ENCODE measurements around the gene ERCC1.

- no peak for TF ChIP-seq CTCF (IDR thresholded peaks at IDR 0.05; ENCODE audit: insufficient read depth, low read depth, low read length)
- TF ChIP-seq EZH2 (IDR thresholded peaks at IDR 0.05; ENCODE audit: insufficient read depth, low read length) = no peak
Observed at GRCh38 chr19:45440873-45441654, 17.3 kb upstream of the ERCC1 start.
